ENCODE measurements around the gene DNAJB12.

GRCh38 chr10:72337722-72338121 is 17.0 kb downstream of the DNAJB12 start:
- TF ChIP-seq YY1 (IDR thresholded peaks at IDR 0.05; ENCODE audit: insufficient read depth, insufficient read length) (no peak), ZNF274 (IDR thresholded peaks at IDR 0.05; ENCODE audit: low read depth, low read length) (no peak), SUZ12 (IDR thresholded peaks at IDR 0.05; ENCODE audit: extremely low read depth, insufficient read depth, insufficient read length) (no peak)
